Tongue (tissue), 2 donors: ENCODE measurements around the gene DTWD2. TPM values are rescaled to one million over a fixed set of nuclear protein-coding genes. Genes with fewer than 3 reads are reported as not detected.
A peak's percentile ranks its signal among the peaks of the same experiment; 100 is the strongest.
"Not testable (repeated sequence)": the region's sequence is repeated elsewhere in the genome, so short reads cannot be mapped to it uniquely, and the experiment has no call there.

Source experiments
- DNase-seq: peaks from one replicate; pipeline ENCODE4 v3.0.0-alpha.2; 2015
- total RNA-seq: library from RNA; depleted of rRNA; stranded (reverse); fragments of >200 nt; gene quantifications from one replicate; pipeline ENCODE4 v1.2.3, GENCODE V29; 2014

Gene DTWD2, protein sequence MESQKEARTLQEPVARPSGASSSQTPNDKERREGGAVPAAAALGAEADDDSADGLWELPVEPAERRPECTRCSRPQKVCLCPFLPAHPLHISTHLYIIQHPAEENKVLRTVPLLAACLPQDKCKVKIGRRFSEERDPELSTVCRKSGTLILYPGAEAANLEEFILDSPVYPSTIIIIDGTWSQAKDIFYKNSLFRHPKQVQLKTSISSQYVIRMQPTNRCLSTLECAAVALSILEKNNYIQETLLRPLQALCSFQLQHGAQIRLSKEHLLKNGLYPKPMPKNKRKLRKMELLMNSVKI
- total RNA-seq = 14.8 TPM

DNA sequence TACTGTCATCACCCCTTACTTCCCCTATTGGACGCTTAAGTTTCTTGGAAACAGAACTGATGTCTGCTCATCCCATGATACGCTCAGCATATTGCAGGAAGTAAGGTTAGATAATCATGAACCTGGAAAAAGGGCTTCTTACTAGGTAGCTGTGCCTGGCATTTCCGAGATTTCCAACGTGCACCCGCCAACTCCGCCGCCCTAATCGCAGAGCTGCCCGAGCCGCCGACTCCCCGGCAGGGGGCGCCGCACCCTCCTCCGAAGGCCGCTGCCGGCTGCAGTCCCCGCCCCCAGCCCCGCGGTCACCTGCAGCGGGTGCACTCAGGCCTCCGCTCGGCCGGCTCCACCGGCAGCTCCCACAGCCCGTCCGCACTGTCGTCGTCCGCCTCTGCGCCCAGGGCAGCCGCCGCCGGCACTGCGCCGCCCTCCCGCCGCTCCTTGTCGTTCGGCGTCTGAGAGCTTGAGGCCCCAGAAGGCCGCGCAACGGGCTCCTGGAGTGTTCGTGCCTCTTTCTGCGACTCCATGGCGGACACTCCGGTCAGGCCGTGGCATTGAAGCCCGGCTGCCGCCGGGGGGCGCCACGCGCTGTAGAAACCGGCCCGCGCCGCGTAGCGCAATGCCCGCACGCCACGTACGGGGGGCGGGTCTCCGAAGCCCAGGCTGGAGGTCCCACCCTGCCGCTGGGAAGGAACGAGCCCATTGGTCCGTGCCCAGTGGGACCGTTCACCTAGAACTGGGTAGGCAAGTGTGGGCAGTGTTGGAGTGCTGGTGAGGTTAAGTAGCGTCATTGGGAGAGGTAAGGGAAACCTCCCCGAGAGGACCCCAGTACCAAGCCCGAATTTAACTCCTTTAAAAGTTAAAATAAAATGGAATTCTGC, at the start of gene DTWD2:
DTWD2 (minus strand) TSS at position 560 of the 878 bp plus-strand sequence; CDS start at position 524, 36 bp downstream.
- DNase-seq = peak; percentile 97

DNA sequence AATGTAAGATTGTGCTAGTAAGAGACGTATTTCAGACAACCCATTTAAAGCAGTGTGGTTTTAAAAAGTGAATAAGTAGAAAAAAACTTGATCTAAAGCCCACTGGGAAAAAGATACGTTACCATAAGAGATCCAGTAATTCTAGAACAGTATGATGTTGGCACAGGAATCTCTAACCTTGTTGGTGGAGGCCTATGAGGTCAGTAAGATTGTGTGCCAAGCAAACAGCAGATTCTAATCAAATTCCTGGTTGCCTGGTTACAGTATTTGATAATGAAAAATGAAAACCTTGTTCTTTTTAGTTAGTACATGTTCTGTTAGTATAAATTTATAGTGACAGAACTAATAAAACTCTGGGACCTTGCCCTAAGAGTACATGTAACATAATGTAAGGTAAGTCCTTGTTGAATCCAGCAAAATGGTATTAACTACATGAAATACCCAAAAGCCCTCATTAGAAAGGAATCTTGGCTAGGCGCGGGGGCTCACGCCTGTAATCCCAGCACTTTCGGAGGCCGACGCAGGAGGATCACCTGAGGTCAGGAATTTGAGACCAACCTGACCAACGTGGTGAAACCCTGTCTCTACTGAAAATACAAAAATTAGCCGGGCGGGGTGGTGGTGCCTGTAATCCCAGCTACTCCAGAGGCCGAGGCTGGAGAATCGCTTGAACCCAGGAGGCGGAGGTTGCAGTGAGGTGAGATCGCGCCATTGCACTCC, 49.3 kb upstream of the DTWD2 start:
- no peak for DNase-seq

DNA sequence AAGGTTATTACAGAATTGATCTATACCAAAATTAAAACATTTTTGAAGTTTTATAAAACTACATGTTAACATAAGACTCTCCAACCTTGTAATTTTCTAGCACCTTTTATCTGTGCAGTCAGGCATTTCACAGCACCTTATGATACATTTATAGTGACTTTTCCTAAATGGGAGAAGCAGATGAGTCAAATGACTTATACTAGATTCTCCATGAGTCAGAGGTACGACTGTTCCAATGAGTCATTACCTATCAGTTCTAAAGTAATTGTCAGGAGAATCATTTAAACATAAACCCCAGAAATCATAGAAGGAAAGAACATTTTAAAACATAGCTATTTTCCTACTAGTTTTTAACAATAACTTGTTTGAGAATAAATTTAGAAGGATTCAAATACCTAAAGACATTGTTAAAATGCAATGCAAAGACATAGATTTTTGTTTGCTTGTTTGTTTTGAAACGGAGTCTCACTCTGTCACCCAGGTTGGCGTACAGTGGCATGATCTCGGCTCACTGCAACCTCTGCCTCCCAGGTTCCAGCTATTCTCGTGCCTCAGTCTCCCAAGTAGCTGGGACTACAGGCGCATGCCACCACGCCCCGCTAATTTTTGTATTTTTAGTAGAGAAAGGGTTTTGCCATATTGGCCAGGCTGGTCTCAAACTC, 47.9 kb upstream of the DTWD2 start:
- DNase-seq = no peak

DNA sequence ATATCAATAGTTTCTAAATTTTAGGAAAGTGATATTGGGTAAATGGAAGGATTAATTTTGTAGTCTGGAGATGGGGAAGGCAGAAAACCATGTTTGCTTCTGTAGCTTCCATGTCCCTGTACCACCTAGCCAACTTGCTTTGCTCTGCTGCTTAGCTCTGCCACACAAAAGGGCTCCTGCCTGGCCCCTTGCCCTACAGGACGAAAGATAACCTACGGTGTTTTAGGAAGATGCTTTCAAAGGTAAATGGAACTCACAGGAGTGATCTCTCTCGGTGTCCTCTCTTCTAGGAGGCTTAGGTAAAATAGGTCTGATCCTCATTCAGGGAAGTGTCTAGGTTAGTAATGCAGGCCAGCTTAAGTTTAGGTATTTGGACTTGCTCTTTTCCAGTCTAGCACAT, 44.8 kb upstream of the DTWD2 start:
- no peak for DNase-seq

DNA sequence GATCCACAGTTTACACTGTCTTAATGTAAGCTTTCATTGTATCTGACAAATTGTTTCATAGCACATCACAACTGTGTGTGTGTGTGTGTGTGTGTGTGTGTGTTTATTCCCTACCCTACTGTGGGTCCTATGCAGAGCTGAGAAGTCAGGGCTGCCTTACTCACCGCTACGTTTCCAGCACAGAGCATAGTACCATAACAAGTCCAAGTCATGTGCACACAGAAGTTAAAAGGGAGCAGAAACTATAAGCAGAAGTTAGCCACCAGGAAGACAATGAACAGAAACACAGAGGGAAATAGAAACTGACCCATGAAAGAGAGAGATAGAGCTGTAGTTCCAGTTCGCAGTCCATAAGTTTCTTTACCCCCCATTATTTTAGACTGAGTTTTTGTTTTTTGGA, 44.3 kb upstream of the DTWD2 start:
- no peak for DNase-seq

DNA sequence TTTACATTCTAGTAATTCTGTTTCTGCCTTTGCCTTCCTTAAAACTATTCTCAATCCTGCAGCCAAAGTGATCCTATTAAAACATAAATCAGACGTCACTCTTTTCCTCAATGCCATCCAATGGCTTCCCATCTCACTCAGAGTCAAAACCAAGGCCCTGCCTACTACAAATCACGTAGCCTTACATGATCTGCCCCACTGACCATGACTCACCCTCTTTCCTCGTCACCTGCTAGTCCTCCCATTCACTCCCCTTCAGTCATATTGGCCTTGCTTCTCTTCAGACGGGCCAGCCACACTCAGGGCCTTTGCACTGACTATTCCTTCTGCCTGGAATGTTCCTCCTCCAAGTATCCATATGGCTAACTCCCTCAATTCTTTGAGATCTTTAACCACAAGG, 43.6 kb upstream of the DTWD2 start:
- no peak for DNase-seq

DNA sequence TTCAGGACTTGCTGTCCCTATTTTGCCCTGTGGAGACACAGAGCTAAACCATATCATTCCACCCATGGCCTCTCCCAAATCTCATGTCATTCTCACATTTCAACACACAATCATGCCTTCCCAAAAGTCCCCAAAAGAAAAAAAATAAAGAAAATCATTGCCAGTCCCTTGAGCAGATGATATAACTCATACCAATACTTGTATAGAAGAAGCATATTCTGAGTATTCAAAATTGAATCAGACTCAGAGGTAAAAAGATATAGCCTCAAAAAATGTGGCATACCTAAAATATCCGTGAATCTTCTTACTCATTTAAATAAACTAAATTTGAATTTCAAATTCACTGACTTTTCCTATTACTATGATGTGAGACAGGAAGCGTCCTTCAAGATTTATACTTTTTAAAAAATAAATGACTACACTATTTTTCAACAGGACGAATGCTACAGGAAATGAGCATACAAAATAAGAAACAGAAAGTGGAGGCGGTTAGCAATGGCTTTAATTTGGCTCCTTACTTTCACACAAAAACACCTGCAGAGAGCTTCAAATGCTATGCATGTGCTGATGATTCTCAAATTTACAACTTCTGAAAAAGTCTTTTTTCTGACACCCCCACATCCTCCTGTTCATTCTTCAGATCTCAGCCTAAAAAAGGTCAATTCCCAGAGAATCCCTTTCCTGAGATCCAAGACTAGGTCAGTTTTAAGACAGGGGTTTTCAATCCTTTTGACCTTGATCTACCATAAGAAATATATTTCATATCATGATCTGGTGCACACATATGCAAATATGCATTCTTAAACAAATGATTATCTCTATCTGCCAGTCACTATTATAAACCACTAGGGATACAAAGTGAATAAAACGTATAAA, 42.9 kb upstream of the DTWD2 start:
- no peak for DNase-seq

DNA sequence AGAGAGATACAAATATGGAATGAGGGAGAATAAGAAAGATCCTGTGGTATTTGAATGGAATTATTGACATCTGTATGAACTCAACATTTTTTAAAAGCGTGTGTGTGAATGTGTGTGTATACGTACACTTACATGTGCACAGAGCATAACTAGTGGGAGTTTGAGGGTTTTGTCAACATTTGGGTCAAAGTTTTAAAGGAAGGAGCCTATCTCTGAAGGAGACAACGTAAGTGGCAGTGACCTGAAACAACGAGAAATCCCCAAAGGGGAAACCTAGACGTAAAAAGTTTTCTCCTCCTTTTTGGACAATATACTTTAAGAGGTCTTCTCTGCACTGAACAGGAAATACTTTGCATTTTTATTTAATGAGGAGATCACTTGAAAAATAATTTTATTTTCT, 40.2 kb upstream of the DTWD2 start:
- DNase-seq = no peak

DNA sequence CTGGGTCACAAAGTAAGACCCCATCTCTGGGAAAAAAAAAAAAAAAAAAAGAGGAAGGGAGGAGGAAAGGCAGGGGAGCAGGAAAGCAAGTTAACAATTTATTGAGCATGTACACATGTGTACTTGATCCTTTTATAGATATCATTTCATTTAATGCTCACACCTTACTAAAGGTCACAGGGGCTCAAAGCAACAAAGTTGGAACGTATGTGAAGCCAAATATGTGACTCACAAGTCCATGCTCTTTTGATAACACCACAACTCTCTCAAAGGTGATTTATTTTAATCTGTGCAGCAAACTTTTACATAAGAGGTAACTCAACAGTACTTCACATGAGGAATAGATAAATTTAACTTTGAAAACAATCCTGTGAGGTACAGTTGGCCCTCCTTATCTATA, 34.4 kb upstream of the DTWD2 start:
- no peak for DNase-seq

DNA sequence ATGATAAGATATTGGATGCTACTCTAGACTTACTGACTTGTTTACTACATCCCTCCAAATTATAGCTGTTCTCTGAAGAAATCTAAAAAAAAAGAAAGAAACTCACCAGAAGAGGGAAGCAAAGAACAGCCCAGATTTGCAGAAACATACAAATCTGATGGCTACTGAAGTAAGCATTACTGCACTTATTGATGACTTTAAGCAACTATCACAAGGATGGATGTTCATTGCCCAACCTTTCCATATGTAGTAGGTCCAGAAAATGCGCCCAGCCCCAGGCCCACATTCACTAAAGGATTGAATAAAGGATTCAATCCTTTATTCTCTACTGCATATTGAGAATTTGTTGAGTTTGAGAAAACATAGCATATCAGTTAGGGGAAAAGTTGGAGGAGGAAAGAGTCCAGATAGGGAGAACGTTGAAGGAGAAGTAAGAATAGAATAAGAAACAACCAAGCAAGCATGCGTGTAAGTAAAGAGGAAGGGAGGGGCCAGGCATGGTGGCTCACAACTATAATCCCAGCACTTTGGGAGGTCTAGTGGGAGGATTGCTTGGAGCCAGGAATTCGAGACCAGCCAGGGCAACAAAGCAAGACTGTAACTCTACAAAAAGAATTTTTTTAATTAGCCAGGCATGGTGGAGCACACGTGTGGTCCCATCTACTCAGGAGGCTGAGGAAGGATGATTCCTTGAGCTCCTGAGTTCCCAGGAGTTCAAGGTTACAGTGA, 33.8 kb upstream of the DTWD2 start:
- DNase-seq = peak; percentile 27

DNA sequence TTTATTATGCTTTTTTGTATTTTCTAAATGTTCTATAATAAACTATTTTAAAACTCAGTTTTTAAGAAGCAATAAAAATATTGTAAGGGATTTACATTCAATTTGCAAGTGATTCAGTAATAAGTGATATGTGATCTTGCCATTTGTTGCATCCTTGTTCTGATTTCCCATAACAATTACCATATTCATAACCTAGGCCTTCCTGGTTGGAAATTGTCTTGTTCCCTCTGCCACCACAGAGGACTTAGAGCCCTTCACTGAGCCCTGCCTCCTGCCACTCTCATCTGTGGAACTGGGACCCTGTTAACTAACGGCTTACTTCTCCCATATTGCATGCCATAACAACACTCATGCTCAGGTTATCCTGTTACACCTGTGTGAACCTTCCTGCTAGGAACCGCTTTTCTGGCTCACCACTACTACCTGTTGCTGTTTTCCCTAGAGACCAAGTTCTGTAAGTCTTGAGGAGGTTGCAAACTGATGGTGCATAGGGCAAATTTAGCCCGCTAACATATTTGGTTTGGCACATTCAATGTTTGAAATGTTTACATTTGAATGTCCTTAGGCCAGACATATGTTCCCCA, 32.9 kb upstream of the DTWD2 start:
- no peak for DNase-seq

DNA sequence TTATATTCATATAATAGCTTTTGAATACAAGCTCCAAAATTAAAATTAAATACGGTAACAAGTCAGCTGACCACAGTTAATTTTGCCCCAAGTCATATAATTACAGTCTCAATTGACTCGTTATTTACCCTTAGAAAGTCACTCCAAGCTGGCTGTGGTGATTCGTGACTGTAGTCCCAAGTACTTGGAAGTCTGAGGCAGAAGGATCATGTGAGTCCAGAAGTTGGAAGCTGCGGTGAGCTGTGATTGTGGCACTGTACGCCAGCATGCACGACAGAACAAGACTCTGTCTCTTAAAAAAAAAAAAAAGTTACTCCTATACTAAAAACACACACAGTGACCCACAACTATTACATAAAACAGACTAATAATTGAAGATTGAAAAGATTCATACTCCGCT, 31.6 kb upstream of the DTWD2 start:
- no peak for DNase-seq

DNA sequence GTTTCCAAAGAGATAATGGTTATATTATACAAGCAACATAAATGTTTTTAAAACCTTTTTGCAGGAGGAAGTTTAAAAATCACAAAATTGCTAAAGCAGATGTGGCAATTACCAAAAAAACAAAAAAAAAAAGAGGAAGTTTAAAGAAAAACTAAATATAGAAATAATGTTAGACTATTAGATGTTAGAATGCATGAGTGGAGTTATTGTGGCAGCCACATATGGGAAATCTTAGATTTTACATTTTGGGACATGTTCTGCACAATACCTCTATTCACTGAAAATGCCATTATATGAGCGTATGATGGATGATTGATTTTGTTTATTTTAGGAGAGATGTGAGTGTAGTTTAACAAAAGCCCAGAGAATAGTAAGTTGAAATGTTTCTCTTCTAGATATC, 31.2 kb upstream of the DTWD2 start:
- peak; percentile 5 for DNase-seq

DNA sequence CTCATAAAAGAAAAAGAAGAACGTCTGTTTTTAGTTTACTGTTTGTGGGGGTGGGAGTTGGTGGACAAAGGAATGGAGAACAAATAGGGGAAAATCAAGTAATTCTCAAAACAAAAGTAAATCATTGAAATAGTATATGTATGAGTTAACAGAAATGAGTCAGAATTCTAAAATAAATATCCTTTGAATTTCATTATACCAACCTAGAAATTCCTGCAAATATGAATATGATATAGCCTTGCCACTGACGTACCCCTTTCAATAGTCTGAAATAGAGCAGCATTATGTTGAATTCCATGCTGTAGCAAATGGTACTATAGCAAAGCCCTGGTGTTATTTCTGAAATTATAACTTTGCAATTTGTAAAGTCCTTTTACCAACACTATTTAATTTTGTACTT, 29.6 kb upstream of the DTWD2 start:
- no peak for DNase-seq

DNA sequence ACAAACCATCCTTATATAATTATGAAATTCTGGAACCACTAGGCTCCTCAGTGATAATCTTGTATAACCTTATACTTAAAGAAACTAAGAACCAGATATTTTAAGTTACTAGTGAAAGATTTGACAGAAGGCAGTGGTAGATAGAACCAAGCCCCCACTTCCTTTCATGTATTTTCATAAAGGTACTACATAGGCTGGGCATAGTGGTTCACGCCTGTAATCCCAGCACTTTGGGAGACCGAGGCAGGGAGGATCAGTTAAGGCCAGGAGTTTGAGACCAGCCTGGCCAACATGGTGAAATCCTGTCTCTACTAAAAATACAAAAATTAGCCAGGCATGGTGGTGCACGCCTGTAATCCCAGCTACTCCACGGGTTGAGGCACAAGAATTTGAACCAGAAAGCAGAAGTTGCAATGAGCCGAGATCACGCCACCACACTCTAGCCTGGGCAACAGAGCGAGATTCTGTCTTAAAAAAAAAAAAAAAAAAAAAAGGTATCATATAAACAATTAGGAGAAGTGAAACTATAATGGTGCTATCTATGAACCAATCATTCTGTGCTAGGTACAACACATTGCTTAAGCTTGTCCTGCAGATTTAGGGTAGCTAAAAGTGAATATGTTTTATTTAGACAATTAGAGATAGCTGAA, 27.9 kb upstream of the DTWD2 start:
- no peak for DNase-seq

DNA sequence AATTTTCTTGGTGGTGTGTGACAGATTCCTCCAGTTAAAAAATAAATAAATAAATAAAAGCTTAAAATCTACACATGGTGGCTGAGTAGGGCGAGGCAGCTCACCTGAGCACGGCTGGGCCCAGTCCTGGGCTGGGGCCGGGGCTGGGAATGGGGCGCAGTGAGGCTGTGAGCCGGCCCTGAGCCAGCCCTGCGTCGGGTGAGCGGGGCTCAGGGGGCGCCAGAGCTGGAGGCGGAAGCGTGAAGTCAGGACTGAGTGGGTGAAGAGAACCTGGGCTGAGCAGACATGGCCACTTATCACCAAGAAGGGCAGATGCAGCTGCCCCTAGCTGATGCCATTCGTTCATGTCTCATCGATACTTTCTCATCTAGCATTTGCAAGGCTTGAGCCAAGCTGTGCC, 22.8 kb upstream of the DTWD2 start:
- DNase-seq = no peak

DNA sequence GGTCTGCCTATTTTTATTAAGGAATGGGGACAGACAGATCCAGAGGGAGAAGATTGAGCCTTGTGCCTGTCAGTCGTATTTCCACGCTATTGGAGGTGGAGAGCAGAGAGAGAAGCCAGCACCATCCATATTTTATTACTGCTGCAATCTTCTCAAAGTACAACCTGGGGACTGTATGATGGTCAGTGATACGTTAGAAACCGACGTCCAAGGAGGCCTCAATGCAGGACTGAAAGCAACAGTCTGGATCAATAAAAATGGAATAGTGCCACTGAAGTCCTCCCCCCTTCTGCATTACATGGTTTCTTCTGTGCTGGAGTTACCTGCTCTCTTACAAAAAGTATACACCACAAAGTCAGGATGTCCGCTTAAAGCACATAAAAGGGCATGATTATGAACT, 21.9 kb upstream of the DTWD2 start:
- DNase-seq = no peak

DNA sequence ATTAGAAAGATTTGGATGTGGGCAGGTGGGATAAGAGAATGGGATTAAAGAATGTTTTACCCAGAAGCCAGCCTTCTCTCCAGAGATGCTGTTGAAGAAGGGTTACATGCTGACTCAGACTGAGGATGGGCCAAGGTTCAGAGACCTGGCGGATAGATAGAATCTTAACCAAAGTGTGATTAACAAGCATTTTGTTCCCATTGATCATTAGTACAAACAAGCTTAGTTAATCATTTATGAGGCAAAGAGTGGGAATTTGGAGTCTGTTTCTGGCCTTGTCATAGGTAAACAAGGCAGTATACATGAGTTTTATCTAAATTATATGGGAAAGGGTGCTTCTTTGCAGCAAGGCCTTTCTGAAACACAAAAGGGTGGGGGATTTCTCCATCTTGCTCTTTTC, 20.8 kb upstream of the DTWD2 start:
- DNase-seq = no peak

DNA sequence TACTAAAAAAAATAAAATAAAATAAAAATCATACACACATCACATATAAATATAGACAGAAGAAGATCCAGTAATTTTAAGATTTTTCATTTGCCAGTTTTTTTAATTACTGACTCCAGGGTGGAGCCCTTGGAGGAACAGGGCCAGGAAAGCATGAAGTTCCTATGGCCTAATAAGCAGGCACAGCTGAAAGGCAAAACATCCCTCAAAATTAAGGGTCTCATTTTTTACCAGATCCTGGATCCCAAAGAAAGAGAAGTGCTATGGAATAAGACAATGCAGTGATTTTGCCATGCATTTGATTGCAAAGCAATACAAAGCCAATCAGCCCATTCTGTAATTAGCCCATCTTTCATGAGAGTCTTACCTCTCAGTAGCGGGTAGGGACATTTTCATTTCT, 11.3 kb upstream of the DTWD2 start:
- DNase-seq = no peak

DNA sequence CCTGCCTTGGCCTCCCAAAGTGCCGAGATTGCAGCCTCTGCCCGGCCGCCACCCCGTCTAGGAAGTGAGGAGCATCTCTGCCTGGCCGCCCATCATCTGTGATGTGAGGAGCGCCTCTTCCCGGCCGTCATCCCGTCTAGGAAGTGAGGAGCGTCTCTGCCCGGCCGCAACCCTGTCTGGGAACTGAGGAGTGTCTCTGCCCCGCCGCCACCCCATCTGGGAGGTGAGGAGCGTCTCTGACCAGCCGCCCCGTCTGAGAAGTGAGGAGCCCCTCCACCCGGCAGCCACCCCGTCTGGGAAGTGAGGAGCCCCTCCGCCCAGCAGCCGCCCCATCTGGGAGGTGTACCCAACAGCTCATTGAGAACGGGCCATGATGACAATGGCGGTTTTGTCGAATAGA, 10.5 kb upstream of the DTWD2 start:
- not testable (repeated sequence) for DNase-seq
